Mucosa of descending colon (tissue), 3 donors: Measurements from ENCODE around the gene CYP1A2. TPM values are rescaled to one million over a fixed set of nuclear protein-coding genes. Genes with fewer than 3 reads are reported as not detected.

ENCODE experiments used
- ATAC-seq: fragments of 200-7000 bp; cut with Tn5 transposase; one replicate; pipeline ENCODE4 v1.9.1; 2020; ENCODE audit warnings: mild to moderate bottlenecking, moderate library complexity
- DNase-seq, 3 donors: peaks; one replicate each; pipeline ENCODE4 v3.0.0-alpha.2; 2020
- H3K36me3 ChIP-seq: fragments of 200-600 bp; one replicate; pipeline ENCODE4 v1.8.0; 2021; ENCODE audit warnings: low read depth, mild to moderate bottlenecking
- H3K4me1 ChIP-seq: fragments of 200-600 bp; one replicate; pipeline ENCODE4 v1.8.0; 2021; ENCODE audit warnings: low read depth, mild to moderate bottlenecking
- H3K4me3 ChIP-seq: fragments of 200-600 bp; one replicate; pipeline ENCODE4 v1.8.0; 2021; ENCODE audit warnings: mild to moderate bottlenecking
- H3K9me3 ChIP-seq: fragments of 200-600 bp; one replicate; pipeline ENCODE4 v1.8.0; 2021; ENCODE audit warnings: mild to moderate bottlenecking
- CTCF ChIP-seq: fragments of 200-600 bp; IDR thresholded peaks from one replicate; pipeline ENCODE4 v1.8.0; 2022; ENCODE audit warnings: antibody characterized with exemption, mild to moderate bottlenecking
- intact Hi-C, 2 donors: fragments of 100-400 bp; cut with DNase I in 1 of 2; cut with micrococcal nuclease in 1 of 2; formaldehyde crosslinking; loops; one replicate each; pipeline versions ENCODE4 v1.11.0 to v1.11.1; 2022; cut with DNase I, micrococcal nuclease
- total RNA-seq, 3 donors: library from RNA; stranded (reverse); fragmentation: NEBNext Ultra II Directional in 2 of 3; extraction: Animal tissue kit (Norgen Biotek cat#: 25700) in 2 of 3; gene quantifications; one replicate each; pipeline versions ENCODE4 v1.2.1 to v1.2.4, GENCODE V29; 2021 to 2023
- donor health status: DM: no; HTN: no; CAD: no; lungs with moderate emphysema.
- donor health status: DM: no; HTN: no; CAD: no.
- donor health status: DM: no; HTN: yes; CAD: no.

Gene CYP1A2
- total RNA-seq, 3 donors from 2014 or later = not detected

- Histone ChIP-seq H3K4me1 (peaks cover 41% of the 10 kb centered on the region), H3K4me3 (no peak overlapping the region), H3K9me3 (no peaks in the 10 kb centered on the region), H3K36me3 (no peaks in the 10 kb centered on the region)
- intact Hi-C loops = no loop called here
- ATAC-seq = no peak
- DNase-seq = no peak
- no peak for TF ChIP-seq CTCF
Measured at GRCh38 chr15:74793135-74794028, 44.7 kb downstream of the CYP1A2 start.

GRCh38 chr15:74794248-74794969, 45.8 kb downstream of the CYP1A2 start:
- no peak overlapping the region for H3K4me3 ChIP-seq
- no peak for ATAC-seq
- intact Hi-C loops = no loop called here
- H3K4me1 ChIP-seq = peaks cover 35% of the 10 kb centered on the region
- no peaks in the 10 kb centered on the region for H3K9me3 ChIP-seq
- H3K36me3 ChIP-seq = no peaks in the 10 kb centered on the region
- no peak for DNase-seq
- no peak for TF ChIP-seq CTCF

DNA sequence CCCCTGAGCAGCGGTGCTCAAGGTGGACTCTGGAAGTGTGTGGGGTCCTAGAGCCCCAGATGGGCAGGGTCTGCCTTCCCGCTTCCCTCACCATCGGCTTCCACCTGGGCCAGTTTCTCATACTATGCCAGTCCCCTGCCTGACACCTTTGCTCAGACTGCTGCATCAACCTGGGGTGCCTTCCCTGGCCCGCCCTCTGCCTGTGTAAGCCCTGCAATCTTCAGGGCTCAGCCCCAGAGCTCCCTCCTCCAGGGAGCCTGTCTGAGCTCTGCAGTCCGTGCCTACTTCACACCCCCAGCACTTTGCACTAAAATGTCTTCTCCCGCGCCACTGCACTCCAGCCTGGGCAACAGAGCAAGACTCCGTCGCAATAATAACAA, 46.3 kb downstream of the CYP1A2 start:
- no peak for TF ChIP-seq CTCF
- ATAC-seq = no peak
- no peaks in the 10 kb centered on the region for H3K9me3 ChIP-seq
- H3K36me3 ChIP-seq = no peaks in the 10 kb centered on the region
- intact Hi-C loops = no loop called here
- DNase-seq = no peak
- peaks cover 33% of the 10 kb centered on the region for H3K4me1 ChIP-seq
- no peak overlapping the region for H3K4me3 ChIP-seq

- H3K4me3 ChIP-seq = no peak overlapping the region
- intact Hi-C loops = no loop called here
- no peak for ATAC-seq
- H3K36me3 ChIP-seq = no peaks in the 10 kb centered on the region
- no peak for DNase-seq
- no peaks in the 10 kb centered on the region for H3K9me3 ChIP-seq
- peaks cover 25% of the 10 kb centered on the region for H3K4me1 ChIP-seq
- TF ChIP-seq CTCF = no peak
Measured at GRCh38 chr15:74795966-74796625, 47.5 kb downstream of the CYP1A2 start.

DNA sequence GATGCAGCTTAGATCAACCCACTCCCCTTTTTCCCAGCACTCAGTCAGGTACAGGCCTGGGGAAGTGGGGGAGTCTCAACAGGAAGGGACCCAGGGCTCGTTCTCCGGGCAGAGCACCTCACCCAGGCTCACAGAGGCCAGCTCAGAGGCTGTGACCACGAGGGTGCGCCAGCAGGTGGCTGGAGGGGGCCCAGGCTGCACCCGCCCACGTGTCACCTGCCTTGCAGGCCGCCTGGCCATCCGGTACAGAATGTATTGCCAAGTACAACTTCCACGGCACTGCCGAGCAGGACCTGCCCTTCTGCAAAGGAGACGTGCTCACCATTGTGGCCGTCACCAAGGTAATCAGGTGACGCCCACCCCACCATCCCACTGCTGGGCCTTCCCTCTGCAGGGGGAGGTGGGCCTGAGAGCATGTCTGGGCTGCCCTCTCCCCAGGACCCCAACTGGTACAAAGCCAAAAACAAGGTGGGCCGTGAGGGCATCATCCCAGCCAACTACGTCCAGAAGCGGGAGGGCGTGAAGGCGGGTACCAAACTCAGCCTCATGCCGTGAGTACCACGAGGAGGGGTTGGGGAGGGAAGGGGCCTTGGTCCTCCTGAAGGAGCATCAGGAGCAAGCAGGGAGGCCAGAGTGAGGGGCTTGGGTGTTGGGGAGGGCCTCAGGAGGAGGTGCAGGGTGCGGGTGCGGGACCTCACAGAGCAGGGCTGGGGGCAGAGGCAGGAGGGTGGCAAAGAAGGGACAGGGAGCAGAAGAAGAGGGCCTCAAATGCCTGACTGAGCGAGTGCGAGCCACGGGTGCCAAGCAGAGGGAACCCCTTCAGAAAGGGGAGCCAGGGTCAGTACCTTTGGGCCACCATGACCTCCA, 50.0 kb downstream of the CYP1A2 start:
- Histone ChIP-seq H3K9me3 (no peaks in the 10 kb centered on the region), H3K36me3 (peaks cover 9% of the 10 kb centered on the region), H3K4me3 (no peak overlapping the region), H3K4me1 (peaks cover 15% of the 10 kb centered on the region)
- DNase-seq = peak; percentile 57 to 82 (median 72)
- intact Hi-C loops = no loop called here
- TF ChIP-seq CTCF = no peak
- peak; percentile 59 for ATAC-seq
